AG10803 (cell line): ENCODE measurements around the gene SKA3.
A peak's percentile ranks its signal among the peaks of the same experiment; 100 is the strongest.

Source experiments
- DNase-seq: peaks from one replicate; pipeline ENCODE4 v3.0.0; 2010; ENCODE audit warnings: low read depth
- H3K4me3 ChIP-seq: 2 replicates; pipeline ENCODE4 v1.5.1; 2011; ENCODE audit warnings: mild to moderate bottlenecking, low read length, control low read depth
- CTCF ChIP-seq: conservative IDR thresholded peaks from 2 replicates; pipeline ENCODE4 v1.5.1; 2011; ENCODE audit warnings: mild to moderate bottlenecking, low read length, control low read depth, inconsistent platforms

SKA3 gene

GRCh38 chr13:21134475-21134874, 41.9 kb downstream of the SKA3 start:
- no peak for TF ChIP-seq CTCF

GRCh38 chr13:21133077-21133476, 43.3 kb downstream of the SKA3 start:
- no peak overlapping the region for H3K4me3 ChIP-seq
- DNase-seq: peak; percentile 25
- TF ChIP-seq CTCF: no peak

More at GRCh38 chr13:21134475-21134874, 41.9 kb downstream of the SKA3 start:
- no peak overlapping the region for H3K4me3 ChIP-seq
- no peak for DNase-seq

- no peak overlapping the region for H3K4me3 ChIP-seq
- no peak for TF ChIP-seq CTCF
- DNase-seq: no peak
These were observed 46.2 kb downstream of the SKA3 start for GRCh38 chr13:21130116-21130515.

- TF ChIP-seq CTCF: no peak
- no peak overlapping the region for H3K4me3 ChIP-seq
- peak; percentile 39 for DNase-seq
These were observed 51.5 kb downstream of the SKA3 start for GRCh38 chr13:21124852-21125251.

- no peak for TF ChIP-seq CTCF
- H3K4me3 ChIP-seq: no peak overlapping the region
- no peak for DNase-seq
These were observed 52.4 kb downstream of the SKA3 start for GRCh38 chr13:21123956-21124355.

GRCh38 chr13:21121616-21122015, 54.7 kb downstream of the SKA3 start:
- H3K4me3 ChIP-seq: no peak overlapping the region
- no peak for TF ChIP-seq CTCF
- no peak for DNase-seq

- no peak overlapping the region for H3K4me3 ChIP-seq
- DNase-seq: no peak
- no peak for TF ChIP-seq CTCF
These were observed 56.2 kb downstream of the SKA3 start for GRCh38 chr13:21120191-21120590.
